ENCODE measurements around the gene FAM174C. TPM values are rescaled to one million over a fixed set of nuclear protein-coding genes. Genes with fewer than 3 reads are reported as not detected.

FAM174C gene
- total and polyA plus RNA-seq, 4 donors, result 14.6 to 79.8 (median 33.8) TPM

DNA sequence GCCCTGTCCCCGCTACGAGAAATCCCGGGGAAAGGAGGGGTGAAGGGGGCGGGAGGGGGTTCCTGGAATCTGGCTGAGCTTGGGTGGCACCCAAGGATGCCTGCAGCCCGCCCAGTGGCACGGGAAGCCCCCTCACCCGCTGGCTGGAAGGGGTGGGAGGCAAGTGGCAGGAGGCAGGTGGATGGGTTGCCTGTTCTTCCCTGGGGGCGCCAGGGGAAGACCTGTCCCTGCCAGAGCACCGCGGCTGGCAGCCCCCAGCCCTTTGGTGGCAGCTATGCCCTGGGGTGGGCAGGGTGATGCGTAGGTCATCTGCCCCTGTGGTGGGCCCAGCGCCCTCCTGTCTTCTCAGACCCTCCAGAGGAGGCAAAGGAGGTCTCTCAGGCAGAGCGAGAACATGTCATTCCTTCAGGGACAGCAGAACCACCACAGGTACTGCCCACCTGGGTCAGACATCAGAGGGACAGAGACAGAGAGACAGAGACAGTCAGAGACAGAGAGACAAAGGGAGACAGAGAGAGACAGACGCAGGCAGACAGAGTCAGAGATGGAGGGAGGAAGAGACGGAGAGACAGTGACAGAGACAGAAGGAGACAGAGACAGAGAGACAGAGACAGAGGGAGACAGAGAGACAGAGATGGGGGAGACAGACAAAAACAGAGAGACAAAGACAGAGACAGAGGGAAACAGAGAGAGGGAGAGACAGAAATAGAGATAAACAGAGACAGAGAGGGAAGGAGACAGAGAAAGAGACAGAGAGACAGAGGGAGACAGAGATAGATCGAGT is 47.1 kb downstream of the FAM174C start:
- Histone ChIP-seq H3K4me3 (ENCODE audit: low read depth in 1 of 3, low read length in 3 of 3) (no peak overlapping the region), H3K9me3 (ENCODE audit: control insufficient read depth in 4 of 4, low read length in 3 of 4) (no peaks in the 10 kb centered on the region), H3K27ac (ENCODE audit: low read depth in 1 of 2, low read length in 2 of 2) (no peak overlapping the region), H3K36me3 (ENCODE audit: control insufficient read depth in 4 of 4, insufficient read depth in 3 of 4, low read depth in 1 of 4, low read length in 3 of 4) (no peaks in the 10 kb centered on the region), H3K9ac (ENCODE audit: low read depth in 1 of 2, low read length in 2 of 2) (no peak overlapping the region), H3K27me3 (ENCODE audit: control insufficient read depth in 4 of 4, insufficient read depth in 4 of 4, low read length in 3 of 4) (no peaks in the 10 kb centered on the region), H3K4me1 (ENCODE audit: control insufficient read depth in 4 of 4, insufficient read depth in 4 of 4, low read length in 3 of 4) (peaks cover 9 to 15% (median 10%) of the 10 kb centered on the region in 4 donors)
- TF ChIP-seq, protein P1, sequence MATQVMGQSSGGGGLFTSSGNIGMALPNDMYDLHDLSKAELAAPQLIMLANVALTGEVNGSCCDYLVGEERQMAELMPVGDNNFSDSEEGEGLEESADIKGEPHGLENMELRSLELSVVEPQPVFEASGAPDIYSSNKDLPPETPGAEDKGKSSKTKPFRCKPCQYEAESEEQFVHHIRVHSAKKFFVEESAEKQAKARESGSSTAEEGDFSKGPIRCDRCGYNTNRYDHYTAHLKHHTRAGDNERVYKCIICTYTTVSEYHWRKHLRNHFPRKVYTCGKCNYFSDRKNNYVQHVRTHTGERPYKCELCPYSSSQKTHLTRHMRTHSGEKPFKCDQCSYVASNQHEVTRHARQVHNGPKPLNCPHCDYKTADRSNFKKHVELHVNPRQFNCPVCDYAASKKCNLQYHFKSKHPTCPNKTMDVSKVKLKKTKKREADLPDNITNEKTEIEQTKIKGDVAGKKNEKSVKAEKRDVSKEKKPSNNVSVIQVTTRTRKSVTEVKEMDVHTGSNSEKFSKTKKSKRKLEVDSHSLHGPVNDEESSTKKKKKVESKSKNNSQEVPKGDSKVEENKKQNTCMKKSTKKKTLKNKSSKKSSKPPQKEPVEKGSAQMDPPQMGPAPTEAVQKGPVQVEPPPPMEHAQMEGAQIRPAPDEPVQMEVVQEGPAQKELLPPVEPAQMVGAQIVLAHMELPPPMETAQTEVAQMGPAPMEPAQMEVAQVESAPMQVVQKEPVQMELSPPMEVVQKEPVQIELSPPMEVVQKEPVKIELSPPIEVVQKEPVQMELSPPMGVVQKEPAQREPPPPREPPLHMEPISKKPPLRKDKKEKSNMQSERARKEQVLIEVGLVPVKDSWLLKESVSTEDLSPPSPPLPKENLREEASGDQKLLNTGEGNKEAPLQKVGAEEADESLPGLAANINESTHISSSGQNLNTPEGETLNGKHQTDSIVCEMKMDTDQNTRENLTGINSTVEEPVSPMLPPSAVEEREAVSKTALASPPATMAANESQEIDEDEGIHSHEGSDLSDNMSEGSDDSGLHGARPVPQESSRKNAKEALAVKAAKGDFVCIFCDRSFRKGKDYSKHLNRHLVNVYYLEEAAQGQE (IDR thresholded peaks at IDR 0.05), result no peak
- TF ChIP-seq RXRA (IDR thresholded peaks at IDR 0.05), result no peak
- 95% methylated on average over 16 of the region's 16 CpGs for WGBS
- no peak for DNase-seq (ENCODE audit: low spot score)

DNA sequence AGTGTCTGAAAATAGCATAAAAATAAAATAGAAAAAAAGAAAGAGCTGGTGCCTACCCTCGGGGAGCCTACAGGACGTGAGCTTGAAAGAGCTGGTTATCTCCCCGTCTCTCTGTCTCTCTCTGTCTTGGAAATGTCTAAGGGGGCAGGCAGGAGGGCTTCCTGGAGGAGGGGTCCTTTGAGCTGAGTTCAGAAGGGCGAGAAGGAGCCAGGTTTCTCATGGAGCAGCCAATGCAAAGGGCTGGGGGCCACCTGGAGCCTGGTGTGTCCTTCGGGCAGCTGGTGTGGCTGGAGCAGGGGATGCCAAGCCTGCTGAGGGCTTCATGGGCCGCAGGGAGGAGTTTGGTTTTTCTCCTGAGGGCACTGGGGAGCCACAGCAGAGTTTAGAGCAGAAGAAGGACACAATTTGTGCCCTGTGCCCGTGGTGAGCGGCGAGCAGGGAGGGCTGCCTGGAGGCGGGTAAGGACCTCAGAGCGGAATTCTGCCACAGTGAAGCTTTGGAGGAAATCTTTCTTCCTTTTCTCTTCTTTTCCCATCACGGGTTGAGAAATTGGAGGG is 49.0 kb downstream of the FAM174C start:
- WGBS, result 83% methylated on average over 12 of the region's 12 CpGs
- no peak for TF ChIP-seq TAF1 (conservative IDR thresholded peaks at IDR 0.05)
- no peak for TF ChIP-seq YY1 (IDR thresholded peaks at IDR 0.05)
- no peak for TF ChIP-seq FOXA1 (IDR thresholded peaks at IDR 0.05)
- TF ChIP-seq, protein P2, sequence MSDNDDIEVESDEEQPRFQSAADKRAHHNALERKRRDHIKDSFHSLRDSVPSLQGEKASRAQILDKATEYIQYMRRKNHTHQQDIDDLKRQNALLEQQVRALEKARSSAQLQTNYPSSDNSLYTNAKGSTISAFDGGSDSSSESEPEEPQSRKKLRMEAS (IDR thresholded peaks at IDR 0.05), result no peak
- TF ChIP-seq RXRA (IDR thresholded peaks at IDR 0.05), result no peak
- TF ChIP-seq, protein P1 (IDR thresholded peaks at IDR 0.05), result no peak
- TF ChIP-seq EGR1 (IDR thresholded peaks at IDR 0.05; ENCODE audit: low read depth in 2 of 2), result no peak
- TF ChIP-seq, protein P3, sequence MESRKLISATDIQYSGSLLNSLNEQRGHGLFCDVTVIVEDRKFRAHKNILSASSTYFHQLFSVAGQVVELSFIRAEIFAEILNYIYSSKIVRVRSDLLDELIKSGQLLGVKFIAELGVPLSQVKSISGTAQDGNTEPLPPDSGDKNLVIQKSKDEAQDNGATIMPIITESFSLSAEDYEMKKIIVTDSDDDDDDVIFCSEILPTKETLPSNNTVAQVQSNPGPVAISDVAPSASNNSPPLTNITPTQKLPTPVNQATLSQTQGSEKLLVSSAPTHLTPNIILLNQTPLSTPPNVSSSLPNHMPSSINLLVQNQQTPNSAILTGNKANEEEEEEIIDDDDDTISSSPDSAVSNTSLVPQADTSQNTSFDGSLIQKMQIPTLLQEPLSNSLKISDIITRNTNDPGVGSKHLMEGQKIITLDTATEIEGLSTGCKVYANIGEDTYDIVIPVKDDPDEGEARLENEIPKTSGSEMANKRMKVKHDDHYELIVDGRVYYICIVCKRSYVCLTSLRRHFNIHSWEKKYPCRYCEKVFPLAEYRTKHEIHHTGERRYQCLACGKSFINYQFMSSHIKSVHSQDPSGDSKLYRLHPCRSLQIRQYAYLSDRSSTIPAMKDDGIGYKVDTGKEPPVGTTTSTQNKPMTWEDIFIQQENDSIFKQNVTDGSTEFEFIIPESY (IDR thresholded peaks at IDR 0.05), result no peak
- TF ChIP-seq RAD21 (IDR thresholded peaks at IDR 0.05), result no peak
- TF ChIP-seq, protein P4, sequence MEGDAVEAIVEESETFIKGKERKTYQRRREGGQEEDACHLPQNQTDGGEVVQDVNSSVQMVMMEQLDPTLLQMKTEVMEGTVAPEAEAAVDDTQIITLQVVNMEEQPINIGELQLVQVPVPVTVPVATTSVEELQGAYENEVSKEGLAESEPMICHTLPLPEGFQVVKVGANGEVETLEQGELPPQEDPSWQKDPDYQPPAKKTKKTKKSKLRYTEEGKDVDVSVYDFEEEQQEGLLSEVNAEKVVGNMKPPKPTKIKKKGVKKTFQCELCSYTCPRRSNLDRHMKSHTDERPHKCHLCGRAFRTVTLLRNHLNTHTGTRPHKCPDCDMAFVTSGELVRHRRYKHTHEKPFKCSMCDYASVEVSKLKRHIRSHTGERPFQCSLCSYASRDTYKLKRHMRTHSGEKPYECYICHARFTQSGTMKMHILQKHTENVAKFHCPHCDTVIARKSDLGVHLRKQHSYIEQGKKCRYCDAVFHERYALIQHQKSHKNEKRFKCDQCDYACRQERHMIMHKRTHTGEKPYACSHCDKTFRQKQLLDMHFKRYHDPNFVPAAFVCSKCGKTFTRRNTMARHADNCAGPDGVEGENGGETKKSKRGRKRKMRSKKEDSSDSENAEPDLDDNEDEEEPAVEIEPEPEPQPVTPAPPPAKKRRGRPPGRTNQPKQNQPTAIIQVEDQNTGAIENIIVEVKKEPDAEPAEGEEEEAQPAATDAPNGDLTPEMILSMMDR (IDR thresholded peaks at IDR 0.05; ENCODE audit: low read depth, low read length, missing input control), result no peak
- no peak overlapping the region for H3K9ac ChIP-seq (ENCODE audit: low read depth in 1 of 2, low read length in 2 of 2)
- H3K27ac ChIP-seq (ENCODE audit: low read depth in 1 of 2, low read length in 2 of 2), result no peak overlapping the region
- no peak for DNase-seq (ENCODE audit: low spot score)
- peaks cover 9 to 15% (median 10%) of the 10 kb centered on the region in 4 donors for H3K4me1 ChIP-seq (ENCODE audit: control insufficient read depth in 4 of 4, insufficient read depth in 4 of 4, low read length in 3 of 4)
- H3K27me3 ChIP-seq (ENCODE audit: control insufficient read depth in 4 of 4, insufficient read depth in 4 of 4, low read length in 3 of 4), result no peaks in the 10 kb centered on the region
- H3K9me3 ChIP-seq (ENCODE audit: control insufficient read depth in 4 of 4, low read length in 3 of 4), result no peaks in the 10 kb centered on the region
- no peak overlapping the region for H3K4me3 ChIP-seq (ENCODE audit: low read depth in 1 of 3, low read length in 3 of 3)
- no peaks in the 10 kb centered on the region for H3K36me3 ChIP-seq (ENCODE audit: control insufficient read depth in 4 of 4, insufficient read depth in 3 of 4, low read depth in 1 of 4, low read length in 3 of 4)

Measured in liver (tissue), 9 donors.